Esophagus muscularis mucosa (tissue), 4 donors: ENCODE results near the gene ADAMTS18. TPM values are rescaled to one million over a fixed set of nuclear protein-coding genes. Genes with fewer than 3 reads are reported as not detected.

ENCODE experiments used
- DNase-seq: peaks from one replicate; pipeline ENCODE4 v3.0.0-alpha.2; 2017; ENCODE audit errors: extremely low spot score
- H3K27ac ChIP-seq, 4 donors: fragments of 200-600 bp; sonication (generic); replicated peaks in 1 of 4; 1 replicate in 3 of 4; 2 replicates in 1 of 4; pipeline ENCODE4 v1.5.1; 2016 to 2019; ENCODE audit warnings: mild to moderate bottlenecking in 1 of 4
- H3K27me3 ChIP-seq, 4 donors: fragments of 200-600 bp; sonication (generic); one replicate each; pipeline versions ENCODE4 v1.5.1 to v1.6.0; 2016 to 2019
- H3K36me3 ChIP-seq, 4 donors: fragments of 200-600 bp; sonication (generic); one replicate each; pipeline ENCODE4 v1.5.1; 2016 to 2019
- H3K4me1 ChIP-seq, 4 donors: fragments of 200-600 bp; sonication (generic); one replicate each; pipeline ENCODE4 v1.5.1; 2016 to 2019
- H3K4me3 ChIP-seq, 4 donors: fragments of 200-600 bp; sonication (generic); 1 replicate in 2 of 4; 2 replicates in 2 of 4; pipeline ENCODE4 v1.5.1; 2016 to 2019; ENCODE audit warnings: mild to moderate bottlenecking in 4 of 4, moderate library complexity in 1 of 4
- H3K9me3 ChIP-seq, 4 donors: fragments of 200-600 bp; sonication (generic); 1 replicate in 3 of 4; 2 replicates in 1 of 4; pipeline ENCODE4 v1.5.1; 2016 to 2019
- EP300 ChIP-seq: sonication (generic); formaldehyde crosslinking; IDR thresholded peaks from one replicate; pipeline ENCODE4 v1.6.1; 2017; ENCODE audit warnings: antibody characterized with exemption
- POLR2A ChIP-seq: fragments of 450-650 bp; IDR thresholded peaks from one replicate; pipeline ENCODE4 v1.6.1; 2017; ENCODE audit warnings: antibody characterized with exemption, moderate library complexity, mild to moderate bottlenecking, low read depth
- POLR2AphosphoS5 ChIP-seq, 2 donors: sonication (generic); formaldehyde crosslinking; IDR thresholded peaks; one replicate each; pipeline ENCODE4 v1.6.1; 2017; ENCODE audit warnings: antibody characterized with exemption in 2 of 2
- WGBS: methylation state at CpG from one replicate; pipeline ENCODE4 v1.1.5; 2018; 5-methylcytosine and 5-hydroxymethylcytosine counted together
- intact Hi-C: fragments of 100-400 bp; cut with DNase I; formaldehyde crosslinking; loops from one replicate; pipeline ENCODE4 v1.15.1; 2023
- total RNA-seq, 4 donors: library from RNA; depleted of rRNA; stranded (reverse); fragments of >200 nt; gene quantifications; one replicate each; pipeline versions ENCODE4 v1.1.0 to v1.2.1, GENCODE V29; 2016
- TF ChIP-seq, protein P1 (sequence below), 3 experiments: fragments of 200-600 bp in 2 of 3; fragments of 450-650 bp in 1 of 3; sonication (generic) in 2 of 3; IDR thresholded peaks; one replicate each; pipeline ENCODE4 v1.5.1; 2017 to 2019; ENCODE audit warnings: antibody characterized with exemption in 3 of 3, mild to moderate bottlenecking in 2 of 3, moderate library complexity in 1 of 3

The ADAMTS18 gene
- total RNA-seq, 4 donors from 2014 or later = 0.45 TPM; not detected in 3

- TF ChIP-seq POLR2A (no peak), POLR2AphosphoS5 (IDR thresholded peaks at IDR 0.05) (no peak), EP300 (no peak)
- TF ChIP-seq, protein P1, sequence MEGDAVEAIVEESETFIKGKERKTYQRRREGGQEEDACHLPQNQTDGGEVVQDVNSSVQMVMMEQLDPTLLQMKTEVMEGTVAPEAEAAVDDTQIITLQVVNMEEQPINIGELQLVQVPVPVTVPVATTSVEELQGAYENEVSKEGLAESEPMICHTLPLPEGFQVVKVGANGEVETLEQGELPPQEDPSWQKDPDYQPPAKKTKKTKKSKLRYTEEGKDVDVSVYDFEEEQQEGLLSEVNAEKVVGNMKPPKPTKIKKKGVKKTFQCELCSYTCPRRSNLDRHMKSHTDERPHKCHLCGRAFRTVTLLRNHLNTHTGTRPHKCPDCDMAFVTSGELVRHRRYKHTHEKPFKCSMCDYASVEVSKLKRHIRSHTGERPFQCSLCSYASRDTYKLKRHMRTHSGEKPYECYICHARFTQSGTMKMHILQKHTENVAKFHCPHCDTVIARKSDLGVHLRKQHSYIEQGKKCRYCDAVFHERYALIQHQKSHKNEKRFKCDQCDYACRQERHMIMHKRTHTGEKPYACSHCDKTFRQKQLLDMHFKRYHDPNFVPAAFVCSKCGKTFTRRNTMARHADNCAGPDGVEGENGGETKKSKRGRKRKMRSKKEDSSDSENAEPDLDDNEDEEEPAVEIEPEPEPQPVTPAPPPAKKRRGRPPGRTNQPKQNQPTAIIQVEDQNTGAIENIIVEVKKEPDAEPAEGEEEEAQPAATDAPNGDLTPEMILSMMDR (IDR thresholded peaks at IDR 0.05) = no peak
- WGBS = 49% methylated on average over 3 of the region's 3 CpGs
- no peaks in the 10 kb centered on the region for H3K36me3 ChIP-seq
- no peak overlapping the region for H3K27ac ChIP-seq
- intact Hi-C loops = no loop called here
- H3K9me3 ChIP-seq = no peaks in the 10 kb centered on the region
- H3K27me3 ChIP-seq = no peaks in the 10 kb centered on the region
- H3K4me3 ChIP-seq = no peak overlapping the region
- H3K4me1 ChIP-seq = no peaks in the 10 kb centered on the region
- peak; percentile 42 for DNase-seq
Measured at GRCh38 chr16:77459534-77460254, 24.9 kb upstream of the ADAMTS18 start.

GRCh38 chr16:77457046-77457445, 22.2 kb upstream of the ADAMTS18 start:
- Histone ChIP-seq H3K4me1 (no peaks in the 10 kb centered on the region), H3K4me3 (no peak overlapping the region), H3K36me3 (no peaks in the 10 kb centered on the region), H3K27ac (no peak overlapping the region), H3K27me3 (no peaks in the 10 kb centered on the region), H3K9me3 (no peaks in the 10 kb centered on the region)
- TF ChIP-seq, protein P1 (IDR thresholded peaks at IDR 0.05) = no peak
- TF ChIP-seq EP300 (no peak), POLR2AphosphoS5 (IDR thresholded peaks at IDR 0.05) (no peak), POLR2A (no peak)
- intact Hi-C loops = no loop called here
- WGBS = 40% methylated on average over 5 of the region's 5 CpGs
- DNase-seq = no peak

DNA sequence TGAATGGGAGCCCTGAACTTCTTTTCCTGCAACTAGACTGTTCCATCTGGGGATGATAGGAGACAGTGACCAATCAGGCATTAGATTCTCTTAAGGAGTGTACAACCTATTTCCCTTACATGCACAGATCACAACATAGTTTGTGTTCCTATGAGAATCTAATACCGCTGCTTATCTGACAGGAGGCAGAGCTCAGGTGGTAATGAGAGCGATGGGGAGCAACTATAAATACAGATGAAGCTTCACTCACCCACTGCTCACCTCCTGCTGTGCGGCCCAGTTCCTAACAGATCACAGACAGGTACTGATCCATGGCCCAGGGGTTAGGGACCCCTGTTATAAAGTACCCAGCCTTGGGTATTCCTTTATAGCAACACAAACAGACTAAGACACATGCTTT, 17.4 kb upstream of the ADAMTS18 start:
- Histone ChIP-seq H3K4me1 (no peaks in the 10 kb centered on the region), H3K4me3 (no peak overlapping the region), H3K36me3 (no peaks in the 10 kb centered on the region), H3K27ac (no peak overlapping the region), H3K27me3 (no peaks in the 10 kb centered on the region), H3K9me3 (no peaks in the 10 kb centered on the region)
- DNase-seq = peak; percentile 10
- 83% methylated on average over 3 of the region's 3 CpGs for WGBS
- no peak for TF ChIP-seq EP300
- TF ChIP-seq POLR2A = no peak
- TF ChIP-seq POLR2AphosphoS5 (IDR thresholded peaks at IDR 0.05) = no peak
- TF ChIP-seq, protein P1 (IDR thresholded peaks at IDR 0.05) = no peak
- intact Hi-C loops = no loop called here

GRCh38 chr16:77450790-77451487, 16.1 kb upstream of the ADAMTS18 start:
- DNase-seq = peak; percentile 72
- TF ChIP-seq, protein P1 (IDR thresholded peaks at IDR 0.05) = no peak
- no peak for TF ChIP-seq POLR2A
- TF ChIP-seq POLR2AphosphoS5 (IDR thresholded peaks at IDR 0.05) = no peak
- no peak for TF ChIP-seq EP300
- intact Hi-C loops = no loop called here
- 62% methylated on average over 3 of the region's 5 CpGs for WGBS
- Histone ChIP-seq H3K4me1 (no peaks in the 10 kb centered on the region), H3K4me3 (no peak overlapping the region), H3K27ac (no peak overlapping the region), H3K9me3 (no peaks in the 10 kb centered on the region), H3K36me3 (no peaks in the 10 kb centered on the region), H3K27me3 (no peaks in the 10 kb centered on the region)
